Calu3 (cell line): ENCODE data around the gene LIPT2. TPM values are rescaled to one million over a fixed set of nuclear protein-coding genes. Genes with fewer than 3 reads are reported as not detected.
"Not testable (repeated sequence)": the region's sequence is repeated elsewhere in the genome, so short reads cannot be mapped to it uniquely, and the experiment has no call there.

Experiments used
- BruUV-seq: library from RNA; stranded (reverse); fragments of 400-500 nt; replicated peaks from 2 replicates; lab custom pipeline; 2021; lab: Mats Ljungman, UMichigan
- CTCF ChIA-PET: fragments of 300-600 bp; sonication (Branson Sonifier 250); formaldehyde crosslinking; loops from one replicate; lab custom pipeline; 2022; ENCODE audit warnings: antibody characterized with exemption; lab: Charles Lee
- DNase-seq: peaks from one replicate; pipeline ENCODE4 v3.0.0; 2022
- H3K27ac Mint-ChIP-seq: one replicate; pipeline ENCODE4 v1.8.0; 2022; ENCODE audit warnings: mixed read lengths; ENCODE audit not compliant: unreplicated experiment
- H3K27me3 Mint-ChIP-seq: one replicate; pipeline ENCODE4 v1.8.0; 2022; ENCODE audit warnings: mixed read lengths; ENCODE audit not compliant: unreplicated experiment
- H3K36me3 Mint-ChIP-seq: one replicate; pipeline ENCODE4 v1.8.0; 2022; ENCODE audit warnings: mild to moderate bottlenecking, moderate library complexity, mixed read lengths; ENCODE audit not compliant: insufficient read depth, unreplicated experiment
- H3K4me1 Mint-ChIP-seq: one replicate; pipeline ENCODE4 v1.8.0; 2022; ENCODE audit warnings: mild to moderate bottlenecking, low read depth, mixed read lengths; ENCODE audit not compliant: unreplicated experiment
- H3K4me3 Mint-ChIP-seq: one replicate; pipeline ENCODE4 v1.8.0; 2022; ENCODE audit warnings: mild to moderate bottlenecking, low read depth, moderate library complexity, mixed read lengths; ENCODE audit not compliant: unreplicated experiment
- H3K9me3 Mint-ChIP-seq: one replicate; pipeline ENCODE4 v1.8.0; 2022; ENCODE audit warnings: low read depth, mixed read lengths; ENCODE audit not compliant: unreplicated experiment
- intact Hi-C: fragments of 100-400 bp; cut with micrococcal nuclease; formaldehyde crosslinking; loops from one replicate; pipeline ENCODE4 v1.10.0; 2022; ENCODE audit not compliant: unreplicated experiment
- total RNA-seq: library from RNA; stranded (reverse); gene quantifications from 2 replicates; pipeline ENCODE4 v1.2.3, GENCODE V29; 2022
- TF ChIP-seq, protein P1 (sequence below): fragments of 200-600 bp; IDR thresholded peaks from one replicate; pipeline ENCODE4 v1.8.0; 2022; ENCODE audit warnings: antibody characterized with exemption; ENCODE audit not compliant: unreplicated experiment

The LIPT2 gene
- total RNA-seq, 1 experiment from 2014 or later, result 10.9 TPM

DNA sequence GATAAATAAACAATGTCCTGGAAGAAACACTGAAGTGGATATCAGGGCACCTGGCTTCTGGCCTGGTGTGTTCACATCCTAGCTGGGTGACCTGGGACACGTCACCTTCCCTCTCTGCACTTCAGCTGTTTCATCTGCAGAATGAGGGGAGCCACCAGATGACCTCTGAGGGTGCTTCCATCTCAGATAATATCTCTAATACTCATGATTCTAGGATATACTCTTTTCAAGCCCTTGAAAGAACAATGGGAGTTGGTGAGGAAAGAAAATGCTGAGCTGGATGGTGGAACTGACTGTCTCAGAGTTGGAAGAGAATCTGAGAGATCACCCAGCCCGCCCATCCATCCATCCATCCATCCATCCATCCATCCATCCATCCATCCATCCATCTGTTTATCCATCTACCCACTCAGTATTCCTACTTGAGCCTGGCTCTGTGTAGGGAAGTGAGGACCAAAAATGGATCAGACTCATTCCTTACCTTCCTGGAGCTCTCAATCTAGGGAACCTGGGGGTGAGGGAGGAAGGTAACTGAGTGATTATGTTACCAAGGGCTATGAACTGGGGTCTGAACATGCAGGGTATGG, 28.2 kb upstream of the LIPT2 start:
- intact Hi-C loops, result no loop called here
- no TSS peak for BruUV-seq
- H3K36me3 Mint-ChIP-seq, result no peaks in the 10 kb centered on the region
- H3K27me3 Mint-ChIP-seq, result no peaks in the 10 kb centered on the region
- H3K4me1 Mint-ChIP-seq, result peaks cover 11% of the 10 kb centered on the region
- DNase-seq, result no peak
- no peak overlapping the region for H3K27ac Mint-ChIP-seq
- TF ChIP-seq, protein P1, sequence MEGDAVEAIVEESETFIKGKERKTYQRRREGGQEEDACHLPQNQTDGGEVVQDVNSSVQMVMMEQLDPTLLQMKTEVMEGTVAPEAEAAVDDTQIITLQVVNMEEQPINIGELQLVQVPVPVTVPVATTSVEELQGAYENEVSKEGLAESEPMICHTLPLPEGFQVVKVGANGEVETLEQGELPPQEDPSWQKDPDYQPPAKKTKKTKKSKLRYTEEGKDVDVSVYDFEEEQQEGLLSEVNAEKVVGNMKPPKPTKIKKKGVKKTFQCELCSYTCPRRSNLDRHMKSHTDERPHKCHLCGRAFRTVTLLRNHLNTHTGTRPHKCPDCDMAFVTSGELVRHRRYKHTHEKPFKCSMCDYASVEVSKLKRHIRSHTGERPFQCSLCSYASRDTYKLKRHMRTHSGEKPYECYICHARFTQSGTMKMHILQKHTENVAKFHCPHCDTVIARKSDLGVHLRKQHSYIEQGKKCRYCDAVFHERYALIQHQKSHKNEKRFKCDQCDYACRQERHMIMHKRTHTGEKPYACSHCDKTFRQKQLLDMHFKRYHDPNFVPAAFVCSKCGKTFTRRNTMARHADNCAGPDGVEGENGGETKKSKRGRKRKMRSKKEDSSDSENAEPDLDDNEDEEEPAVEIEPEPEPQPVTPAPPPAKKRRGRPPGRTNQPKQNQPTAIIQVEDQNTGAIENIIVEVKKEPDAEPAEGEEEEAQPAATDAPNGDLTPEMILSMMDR, result no peak
- H3K9me3 Mint-ChIP-seq, result no peaks in the 10 kb centered on the region
- no peak overlapping the region for H3K4me3 Mint-ChIP-seq
- CTCF ChIA-PET, result no interaction called here

DNA sequence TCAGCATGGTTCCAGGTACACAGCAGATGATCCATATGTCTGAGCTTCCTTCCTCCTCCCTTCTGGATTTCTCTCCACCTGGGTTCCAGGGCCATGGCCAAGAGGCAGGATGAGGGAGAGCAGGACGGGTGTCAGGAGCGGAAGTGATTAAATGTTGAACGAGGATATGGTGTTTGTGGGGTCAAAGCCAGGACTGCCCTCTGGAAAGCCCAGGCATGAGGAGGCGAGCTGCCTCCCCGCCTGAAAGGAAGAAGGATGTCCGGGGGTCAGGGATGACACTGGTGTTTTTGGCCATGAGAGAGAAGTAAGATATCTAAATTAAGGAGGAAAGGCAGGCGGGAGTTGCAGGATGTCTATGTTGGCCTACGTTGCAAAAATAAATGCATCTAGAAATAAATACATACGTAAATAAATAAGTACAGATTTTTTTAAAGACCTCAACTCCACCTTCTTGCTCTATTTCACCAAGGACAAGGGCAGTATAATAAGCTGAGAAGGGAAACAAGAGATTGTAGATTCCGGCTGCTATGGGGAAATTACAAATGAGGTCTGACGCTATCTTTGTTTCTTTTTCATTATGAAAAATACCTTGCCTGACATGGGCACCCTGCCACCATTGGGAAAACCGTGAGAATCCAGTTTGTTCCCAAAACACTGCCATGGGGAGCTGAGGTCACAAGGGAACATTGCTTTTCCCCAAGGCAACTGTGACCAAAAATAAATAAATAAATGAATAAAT, 27.6 kb upstream of the LIPT2 start:
- H3K4me3 Mint-ChIP-seq, result no peak overlapping the region
- intact Hi-C loops, result no loop called here
- H3K4me1 Mint-ChIP-seq, result peaks cover 11% of the 10 kb centered on the region
- no peaks in the 10 kb centered on the region for H3K36me3 Mint-ChIP-seq
- H3K9me3 Mint-ChIP-seq, result no peaks in the 10 kb centered on the region
- CTCF ChIA-PET, result no interaction called here
- H3K27ac Mint-ChIP-seq, result no peak overlapping the region
- no peak for DNase-seq
- no TSS peak for BruUV-seq
- H3K27me3 Mint-ChIP-seq, result no peaks in the 10 kb centered on the region
- TF ChIP-seq, protein P1, result no peak

DNA sequence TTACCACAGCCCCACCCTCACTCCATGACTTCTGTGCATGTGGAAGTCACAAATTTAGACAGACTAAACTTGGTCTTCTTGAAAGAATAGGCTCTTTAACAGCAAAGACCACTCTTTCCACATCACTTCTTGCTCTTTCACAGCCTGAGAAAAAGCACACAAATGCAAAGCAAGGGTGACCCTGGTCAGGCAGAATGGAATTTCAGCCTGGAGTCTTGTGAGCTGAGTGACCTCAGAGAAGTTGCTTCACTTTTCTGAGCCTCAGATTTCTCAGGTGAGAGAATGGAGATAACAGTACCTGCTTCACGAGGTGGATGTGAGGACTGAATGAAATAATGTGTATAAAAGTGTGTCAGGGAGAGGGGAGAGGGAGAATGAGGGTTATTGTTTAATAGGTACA, 26.8 kb upstream of the LIPT2 start:
- H3K27ac Mint-ChIP-seq, result no peak overlapping the region
- CTCF ChIA-PET, result no interaction called here
- TF ChIP-seq, protein P1, result no peak
- H3K36me3 Mint-ChIP-seq, result no peaks in the 10 kb centered on the region
- peaks cover 11% of the 10 kb centered on the region for H3K4me1 Mint-ChIP-seq
- H3K4me3 Mint-ChIP-seq, result no peak overlapping the region
- intact Hi-C loops, result no loop called here
- no TSS peak for BruUV-seq
- H3K9me3 Mint-ChIP-seq, result no peaks in the 10 kb centered on the region
- no peaks in the 10 kb centered on the region for H3K27me3 Mint-ChIP-seq
- DNase-seq, result no peak

DNA sequence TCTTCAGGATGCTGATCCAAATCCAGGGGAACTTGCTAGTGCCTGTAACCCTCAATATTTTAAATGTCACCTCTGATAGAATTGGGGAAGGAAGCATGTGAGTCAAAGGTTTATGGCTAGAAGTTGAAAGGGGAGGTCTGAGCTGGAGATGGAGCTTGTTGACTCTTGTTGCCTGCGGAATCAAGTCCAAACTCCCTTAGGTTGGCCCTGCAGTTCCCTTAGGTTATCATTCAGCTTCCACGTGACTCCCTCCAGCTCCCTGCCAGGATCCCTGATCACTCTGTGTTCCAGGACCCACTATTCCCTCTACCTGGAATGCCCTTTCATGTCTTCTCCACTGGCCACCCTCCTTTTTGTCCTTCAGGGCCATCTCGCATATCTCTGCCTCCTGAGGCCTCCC, 26.2 kb upstream of the LIPT2 start:
- no TSS peak for BruUV-seq
- intact Hi-C loops, result no loop called here
- H3K9me3 Mint-ChIP-seq, result no peaks in the 10 kb centered on the region
- no peaks in the 10 kb centered on the region for H3K27me3 Mint-ChIP-seq
- H3K4me3 Mint-ChIP-seq, result no peak overlapping the region
- TF ChIP-seq, protein P1, result no peak
- no peaks in the 10 kb centered on the region for H3K36me3 Mint-ChIP-seq
- H3K27ac Mint-ChIP-seq, result no peak overlapping the region
- H3K4me1 Mint-ChIP-seq, result peaks cover 9% of the 10 kb centered on the region
- DNase-seq, result no peak
- CTCF ChIA-PET, result no interaction called here

DNA sequence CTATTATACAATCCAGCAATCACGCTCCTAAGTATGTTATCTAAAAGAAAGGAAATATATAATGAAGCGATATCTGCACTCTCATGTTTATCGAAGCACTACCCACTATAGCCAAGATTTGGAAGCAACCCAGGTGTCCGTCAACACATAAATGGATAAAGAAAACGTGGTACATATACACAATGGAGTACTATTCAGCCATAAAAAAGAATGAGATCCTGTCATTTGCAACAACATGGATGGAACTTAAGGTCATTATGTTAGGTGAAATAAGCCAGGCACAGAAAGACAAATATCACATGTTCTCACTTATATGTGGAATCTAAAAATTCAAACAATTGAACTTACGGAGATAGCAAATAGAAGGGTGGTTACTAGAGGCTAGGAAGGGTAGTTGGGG, 24.1 kb upstream of the LIPT2 start:
- H3K9me3 Mint-ChIP-seq, intact Hi-C loops, CTCF ChIA-PET, H3K36me3 Mint-ChIP-seq, H3K4me3 Mint-ChIP-seq, H3K27ac Mint-ChIP-seq, H3K4me1 Mint-ChIP-seq, DNase-seq, H3K27me3 Mint-ChIP-seq, BruUV-seq: not testable (repeated sequence)
